Endodermal cell (in vitro differentiated cells): Measurements from ENCODE around the gene FAM149A. TPM values are rescaled to one million over a fixed set of nuclear protein-coding genes. Genes with fewer than 3 reads are reported as not detected.

ENCODE experiments used
- DNase-seq: peaks from one replicate; pipeline ENCODE4 v3.0.0-alpha.2; 2017
- H3K27ac ChIP-seq: 2 replicates; pipeline ENCODE4 v1.5.1; 2013; ENCODE audit warnings: mild to moderate bottlenecking, low read depth, low read length, moderate library complexity
- H3K27me3 ChIP-seq: 2 replicates; pipeline ENCODE4 v1.6.1; 2013; ENCODE audit warnings: mild to moderate bottlenecking, low read length, moderate library complexity; ENCODE audit not compliant: insufficient read depth, control insufficient read depth, poor library complexity, severe bottlenecking
- H3K36me3 ChIP-seq: 2 replicates; pipeline ENCODE4 v1.7.0; 2013; ENCODE audit warnings: mild to moderate bottlenecking, low read length, moderate library complexity; ENCODE audit not compliant: control insufficient read depth, insufficient read depth
- H3K4me1 ChIP-seq: one replicate; pipeline ENCODE4 v1.7.0; 2013; ENCODE audit warnings: low read length; ENCODE audit not compliant: control insufficient read depth, insufficient read depth
- H3K4me3 ChIP-seq: 2 replicates; pipeline ENCODE4 v1.5.1; 2013; ENCODE audit warnings: mild to moderate bottlenecking, low read length, moderate library complexity
- H3K9ac ChIP-seq: 2 replicates; pipeline ENCODE4 v1.6.1; 2013; ENCODE audit warnings: mild to moderate bottlenecking, low read length, moderate library complexity; ENCODE audit not compliant: poor library complexity, severe bottlenecking; ENCODE audit errors: extremely low read depth
- H3K9me3 ChIP-seq: 2 replicates; pipeline ENCODE4 v1.6.1; 2013; ENCODE audit warnings: mild to moderate bottlenecking, low read length, moderate library complexity; ENCODE audit not compliant: control insufficient read depth
- H3K27ac Mint-ChIP-seq: 2 replicates; pipeline ENCODE4 v1.8.0; 2020; ENCODE audit warnings: mixed read lengths
- H3K27me3 Mint-ChIP-seq: 2 replicates; pipeline ENCODE4 v1.8.0; 2021; ENCODE audit warnings: mild to moderate bottlenecking, mixed read lengths; ENCODE audit not compliant: insufficient read depth
- H3K36me3 Mint-ChIP-seq: 2 replicates; pipeline ENCODE4 v1.8.0; 2020; ENCODE audit warnings: low read depth, mixed read lengths
- H3K4me1 Mint-ChIP-seq: 2 replicates; pipeline ENCODE4 v1.8.0; 2020; ENCODE audit warnings: mixed read lengths
- H3K4me3 Mint-ChIP-seq: 2 replicates; pipeline ENCODE4 v1.8.0; 2020; ENCODE audit warnings: mild to moderate bottlenecking, moderate library complexity, mixed read lengths
- H3K9me3 Mint-ChIP-seq: 2 replicates; pipeline ENCODE4 v1.8.0; 2020; ENCODE audit warnings: mild to moderate bottlenecking, mixed read lengths
- CTCF ChIP-seq: fragments of 200-600 bp; sonication (generic); conservative IDR thresholded peaks from 2 replicates; pipeline ENCODE4 v1.5.0; 2021; ENCODE audit warnings: antibody characterized with exemption, mild to moderate bottlenecking
- WGBS, 2 experiments: methylation state at CpG; one replicate each; pipeline versions ENCODE4 v1.1.5 to v1.1.7; 2013; ENCODE audit warnings: missing lambda C conversion rate in 2 of 2, mixed read lengths in 1 of 2; ENCODE audit not compliant: insufficient coverage in 1 of 2, insufficient read length in 1 of 2; 5-methylcytosine and 5-hydroxymethylcytosine counted together
- total RNA-seq, 2 donors: library from RNA; stranded (reverse); fragmentation: NEBNext Ultra II Directional in 1 of 2; extraction: Animal tissue kit (Norgen Biotek cat#: 25700) in 1 of 2; gene quantifications; 2 replicates in 1 of 2; 3 replicates in 1 of 2; pipeline ENCODE4 v1.2.1, GENCODE V29; 2021

Gene FAM149A
- total RNA-seq, 2 donors from 2014 or later = 2.4 to 3.3 TPM

- no peaks in the 10 kb centered on the region for H3K4me1 Mint-ChIP-seq
- Histone ChIP-seq H3K4me1 (no peaks in the 10 kb centered on the region), H3K9me3 (no peaks in the 10 kb centered on the region), H3K27me3 (peaks cover 13% of the 10 kb centered on the region), H3K9ac (no peak overlapping the region), H3K4me3 (no peak overlapping the region), H3K27ac (no peak overlapping the region), H3K36me3 (no peaks in the 10 kb centered on the region)
- TF ChIP-seq CTCF = no peak
- peaks cover 10% of the 10 kb centered on the region for H3K27me3 Mint-ChIP-seq
- H3K36me3 Mint-ChIP-seq = peaks cover 6% of the 10 kb centered on the region
- 88 to 98% methylated on average over 6 to 7 of the region's 7 CpGs for WGBS, 2 experiments
- no peak for DNase-seq
- H3K4me3 Mint-ChIP-seq = no peak overlapping the region
- no peaks in the 10 kb centered on the region for H3K9me3 Mint-ChIP-seq
- no peak overlapping the region for H3K27ac Mint-ChIP-seq
Observed at GRCh38 chr4:186151499-186151898, 47.0 kb downstream of the FAM149A start.

GRCh38 chr4:186158021-186158813, 53.7 kb downstream of the FAM149A start:
- DNase-seq = no peak
- H3K27ac Mint-ChIP-seq = no peak overlapping the region
- no peaks in the 10 kb centered on the region for H3K27me3 Mint-ChIP-seq
- no peaks in the 10 kb centered on the region for H3K9me3 ChIP-seq
- no peak overlapping the region for H3K9ac ChIP-seq
- H3K27me3 ChIP-seq = no peaks in the 10 kb centered on the region
- WGBS, 2 experiments = 83 to 86% methylated on average over 12 to 17 of the region's 17 CpGs
- H3K36me3 Mint-ChIP-seq = peaks cover 4% of the 10 kb centered on the region
- peak; percentile 23 for TF ChIP-seq CTCF
- peaks cover under 1% of the 10 kb centered on the region for H3K4me1 ChIP-seq
- H3K9me3 Mint-ChIP-seq = no peaks in the 10 kb centered on the region
- no peaks in the 10 kb centered on the region for H3K4me1 Mint-ChIP-seq
- H3K4me3 ChIP-seq = no peak overlapping the region
- H3K36me3 ChIP-seq = no peaks in the 10 kb centered on the region
- no peak overlapping the region for H3K27ac ChIP-seq
- no peak overlapping the region for H3K4me3 Mint-ChIP-seq

DNA sequence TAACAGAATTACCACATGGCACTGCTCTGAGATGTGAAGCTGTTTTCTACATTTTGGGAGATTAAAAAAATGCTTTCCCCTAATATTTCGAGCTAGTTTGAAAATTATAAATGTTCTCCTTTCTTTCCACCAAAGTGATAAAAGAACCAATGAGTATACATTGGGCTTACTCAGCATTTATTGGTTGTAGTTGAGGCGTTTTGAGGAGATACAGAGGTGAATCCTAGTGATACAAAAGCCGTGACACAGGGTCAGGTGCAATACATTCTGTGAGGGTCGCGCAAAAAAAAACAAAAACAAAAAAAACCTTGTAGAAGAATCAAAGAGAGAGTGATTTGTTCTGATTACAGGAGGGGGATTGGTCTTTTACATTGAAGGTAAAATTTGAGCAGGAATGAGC, 54.5 kb downstream of the FAM149A start:
- H3K27ac Mint-ChIP-seq = no peak overlapping the region
- H3K9ac ChIP-seq = no peak overlapping the region
- no peak for DNase-seq
- no peak for TF ChIP-seq CTCF
- H3K36me3 ChIP-seq = no peaks in the 10 kb centered on the region
- WGBS, 2 experiments = 96% methylated on average over 5 of the region's 5 CpGs; no CpG with 5 or more reads in 1 of the 2 experiments
- H3K27ac ChIP-seq = no peak overlapping the region
- no peaks in the 10 kb centered on the region for H3K9me3 Mint-ChIP-seq
- no peaks in the 10 kb centered on the region for H3K27me3 ChIP-seq
- peaks cover 6% of the 10 kb centered on the region for H3K4me1 Mint-ChIP-seq
- peaks cover 6% of the 10 kb centered on the region for H3K4me1 ChIP-seq
- no peaks in the 10 kb centered on the region for H3K9me3 ChIP-seq
- peaks cover 4% of the 10 kb centered on the region for H3K36me3 Mint-ChIP-seq
- no peak overlapping the region for H3K4me3 ChIP-seq
- no peak overlapping the region for H3K4me3 Mint-ChIP-seq
- no peaks in the 10 kb centered on the region for H3K27me3 Mint-ChIP-seq
